ENCODE results near the gene CCDC85B. TPM values are rescaled to one million over a fixed set of nuclear protein-coding genes. Genes with fewer than 3 reads are reported as not detected.
A peak's percentile ranks its signal among the peaks of the same experiment; 100 is the strongest.

The CCDC85B gene
- total RNA-seq, 4 donors from 2014 or later = 63.5 to 99.5 (median 84.6) TPM

DNA sequence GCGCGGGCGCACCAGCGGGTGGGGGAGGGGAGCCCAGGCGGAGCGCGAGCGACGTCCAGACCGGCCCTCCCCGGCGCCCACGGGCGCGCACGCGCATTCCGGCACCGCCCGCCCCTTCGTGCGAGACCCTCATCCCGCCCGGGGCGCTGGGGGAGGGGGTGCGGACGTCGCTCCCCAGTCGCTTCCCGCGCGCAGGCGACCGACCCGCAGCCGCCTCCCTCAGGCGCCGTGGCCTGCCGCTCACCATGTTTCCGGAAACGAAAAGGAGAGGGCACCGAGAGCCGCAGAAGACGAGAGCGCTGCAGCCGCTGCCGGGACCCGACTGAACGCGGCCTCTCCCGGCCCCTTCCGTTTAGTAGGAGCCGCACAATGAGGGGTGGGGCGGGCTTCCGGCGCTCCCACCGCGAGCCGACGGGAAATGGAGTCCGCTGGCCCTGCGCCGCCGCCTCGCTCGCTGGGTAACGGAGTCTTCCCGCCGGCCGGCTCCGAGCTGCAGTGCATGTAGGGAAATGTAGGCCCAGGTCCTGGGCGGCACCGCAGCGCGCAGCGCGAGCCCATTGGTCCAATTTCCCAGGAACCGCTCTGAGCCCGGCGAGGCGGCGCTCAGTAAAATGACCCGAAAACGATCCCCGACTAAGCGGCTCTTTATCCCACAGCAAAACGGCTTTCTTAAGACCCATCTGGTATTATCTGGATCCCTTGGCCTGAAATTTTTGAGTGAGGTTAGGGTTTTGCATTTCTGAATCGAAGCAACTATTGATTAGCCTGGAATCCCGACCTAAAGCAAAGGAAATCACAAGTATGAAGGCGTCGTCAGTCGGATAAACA is 32.4 kb upstream of the CCDC85B start, which contains the start of gene CFL1:
CFL1 (minus strand) TSS at position 328 of the 828 bp plus-strand sequence; CDS start at position 247, 81 bp downstream.
- Histone ChIP-seq H3K36me3 (peaks cover 26 to 56% (median 47%) of the 10 kb centered on the region in 4 donors), H3K27me3 (no peaks in the 10 kb centered on the region), H3K27ac (replicated peaks in 1 of 4) (peak within 1 kb of the TSS; percentile 98 to 100 (median 98)), H3K4me3 (peak within 1 kb of the TSS; percentile 98 to 100 (median 99)), H3K9me3 (no peaks in the 10 kb centered on the region), H3K4me1 (peaks cover 40 to 76% (median 70%) of the 10 kb centered on the region in 4 donors)
- WGBS = 1% methylated on average over 30 of the region's 92 CpGs
- DNase-seq (ENCODE audit: extremely low spot score) = peak; percentile 99
- TF ChIP-seq POLR2A (IDR thresholded peaks at IDR 0.05; ENCODE audit: low read depth) (peak; percentile 98), POLR2AphosphoS5 (IDR thresholded peaks at IDR 0.05) (peak; percentile 99), EP300 (IDR thresholded peaks at IDR 0.05) (no peak)
- TF ChIP-seq, protein P1, sequence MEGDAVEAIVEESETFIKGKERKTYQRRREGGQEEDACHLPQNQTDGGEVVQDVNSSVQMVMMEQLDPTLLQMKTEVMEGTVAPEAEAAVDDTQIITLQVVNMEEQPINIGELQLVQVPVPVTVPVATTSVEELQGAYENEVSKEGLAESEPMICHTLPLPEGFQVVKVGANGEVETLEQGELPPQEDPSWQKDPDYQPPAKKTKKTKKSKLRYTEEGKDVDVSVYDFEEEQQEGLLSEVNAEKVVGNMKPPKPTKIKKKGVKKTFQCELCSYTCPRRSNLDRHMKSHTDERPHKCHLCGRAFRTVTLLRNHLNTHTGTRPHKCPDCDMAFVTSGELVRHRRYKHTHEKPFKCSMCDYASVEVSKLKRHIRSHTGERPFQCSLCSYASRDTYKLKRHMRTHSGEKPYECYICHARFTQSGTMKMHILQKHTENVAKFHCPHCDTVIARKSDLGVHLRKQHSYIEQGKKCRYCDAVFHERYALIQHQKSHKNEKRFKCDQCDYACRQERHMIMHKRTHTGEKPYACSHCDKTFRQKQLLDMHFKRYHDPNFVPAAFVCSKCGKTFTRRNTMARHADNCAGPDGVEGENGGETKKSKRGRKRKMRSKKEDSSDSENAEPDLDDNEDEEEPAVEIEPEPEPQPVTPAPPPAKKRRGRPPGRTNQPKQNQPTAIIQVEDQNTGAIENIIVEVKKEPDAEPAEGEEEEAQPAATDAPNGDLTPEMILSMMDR (IDR thresholded peaks at IDR 0.05) = peak in 1 of 3 experiments; percentile 27
- intact Hi-C loops (cut with DNase I) = no loop called here

- 0% methylated on average over 10 of the region's 10 CpGs for WGBS
- DNase-seq (ENCODE audit: extremely low spot score) = no peak
- peak overlapping the region; percentile 98 to 100 (median 99) for H3K4me3 ChIP-seq
- H3K4me1 ChIP-seq = peaks cover 41 to 76% (median 72%) of the 10 kb centered on the region in 4 donors
- TF ChIP-seq EP300 (IDR thresholded peaks at IDR 0.05) (no peak), POLR2A (IDR thresholded peaks at IDR 0.05; ENCODE audit: low read depth) (no peak), POLR2AphosphoS5 (IDR thresholded peaks at IDR 0.05) (no peak)
- TF ChIP-seq, protein P1 (IDR thresholded peaks at IDR 0.05) = no peak
- peak overlapping the region; percentile 98 to 100 (median 98) for H3K27ac ChIP-seq (replicated peaks in 1 of 4)
- intact Hi-C loops (cut with DNase I) = no loop called here
- no peaks in the 10 kb centered on the region for H3K27me3 ChIP-seq
- H3K36me3 ChIP-seq = peaks cover 30 to 56% (median 47%) of the 10 kb centered on the region in 4 donors
- no peaks in the 10 kb centered on the region for H3K9me3 ChIP-seq
Measured at GRCh38 chr11:65858681-65859087, 31.8 kb upstream of the CCDC85B start.

- H3K9me3 ChIP-seq = no peaks in the 10 kb centered on the region
- WGBS = 1% methylated on average over 25 of the region's 46 CpGs
- peak overlapping the region; percentile 98 to 100 (median 99) for H3K4me3 ChIP-seq
- peak; percentile 100 for DNase-seq (ENCODE audit: extremely low spot score)
- peak overlapping the region; percentile 98 to 100 (median 98) for H3K27ac ChIP-seq (replicated peaks in 1 of 4)
- intact Hi-C loops (cut with DNase I) = no loop called here
- H3K27me3 ChIP-seq = no peaks in the 10 kb centered on the region
- peaks cover 41 to 72% (median 70%) of the 10 kb centered on the region in 4 donors for H3K4me1 ChIP-seq
- TF ChIP-seq POLR2A (IDR thresholded peaks at IDR 0.05; ENCODE audit: low read depth) (peak; percentile 95), EP300 (IDR thresholded peaks at IDR 0.05) (no peak), POLR2AphosphoS5 (IDR thresholded peaks at IDR 0.05) (peak; percentile 99 to 100)
- TF ChIP-seq, protein P1 (IDR thresholded peaks at IDR 0.05) = peak in 2 of 3 experiments; percentile 9
- peaks cover 30 to 56% (median 47%) of the 10 kb centered on the region in 4 donors for H3K36me3 ChIP-seq
Measured at GRCh38 chr11:65859095-65859811, 31.2 kb upstream of the CCDC85B start.

DNA sequence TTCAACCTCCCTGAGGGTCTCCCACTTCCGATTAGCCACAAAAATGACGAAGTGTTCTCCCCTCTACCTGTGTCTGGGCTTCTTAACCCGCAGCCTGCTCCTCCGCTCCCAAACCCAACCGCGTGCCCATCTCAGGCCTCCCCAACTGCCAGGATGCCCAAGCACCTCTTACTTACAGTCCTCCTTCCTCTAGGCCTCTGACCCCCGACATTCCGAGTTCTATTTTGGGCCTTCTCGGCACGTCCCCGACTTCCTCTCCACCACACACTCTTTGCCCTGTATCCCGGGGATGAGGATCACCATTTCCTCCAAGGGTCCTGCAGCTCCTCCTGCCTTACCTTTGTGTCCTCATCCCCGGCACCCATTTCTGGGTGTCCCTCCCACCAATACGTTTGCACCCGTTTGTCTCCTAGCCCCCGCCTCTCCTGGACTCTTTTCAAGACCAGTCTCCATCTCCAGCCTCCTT is 30.6 kb upstream of the CCDC85B start:
- peaks cover 41 to 68% (median 66%) of the 10 kb centered on the region in 4 donors for H3K4me1 ChIP-seq
- H3K27me3 ChIP-seq = no peaks in the 10 kb centered on the region
- intact Hi-C loops (cut with DNase I) = no loop called here
- no peaks in the 10 kb centered on the region for H3K9me3 ChIP-seq
- peak overlapping the region; percentile 98 to 100 (median 98) for H3K27ac ChIP-seq (replicated peaks in 1 of 4)
- peak overlapping the region; percentile 98 to 100 (median 99) for H3K4me3 ChIP-seq
- H3K36me3 ChIP-seq = peaks cover 30 to 56% (median 47%) of the 10 kb centered on the region in 4 donors
- no peak for DNase-seq (ENCODE audit: extremely low spot score)
- no peak for TF ChIP-seq POLR2A (IDR thresholded peaks at IDR 0.05; ENCODE audit: low read depth)
- no peak for TF ChIP-seq POLR2AphosphoS5 (IDR thresholded peaks at IDR 0.05)
- no peak for TF ChIP-seq EP300 (IDR thresholded peaks at IDR 0.05)
- TF ChIP-seq, protein P1 (IDR thresholded peaks at IDR 0.05) = no peak
- WGBS = under 1% methylated on average over 16 of the region's 16 CpGs

Data from esophagus muscularis mucosa (tissue), 4 donors.